Right ventricle myocardium superior (tissue), 1 donor: ENCODE measurements around the gene PLD1. TPM values are rescaled to one million over a fixed set of nuclear protein-coding genes. Genes with fewer than 3 reads are reported as not detected.

Experiments
- ATAC-seq: fragments of 200-7000 bp; cut with Tn5 transposase; one replicate; pipeline ENCODE4 v1.9.1; 2020; ENCODE audit warnings: mild to moderate bottlenecking; ENCODE audit not compliant: poor library complexity
- DNase-seq: peaks from one replicate; pipeline ENCODE4 v3.0.0-alpha.2; 2020
- intact Hi-C: fragments of 100-400 bp; cut with DNase I; formaldehyde crosslinking; loops from one replicate; pipeline ENCODE4 v1.11.2; 2022
- total RNA-seq: library from RNA; stranded (reverse); fragmentation: NEBNext Ultra II Directional; extraction: Animal tissue kit (Norgen Biotek cat#: 25700); gene quantifications from one replicate; pipeline ENCODE4 v1.2.1, GENCODE V29; 2021
- donor health status: DM: no; HTN: yes; CAD: no; lungs with severe emphysema.

PLD1 gene
- total RNA-seq, 1 donor from 2014 or later: 64.3 TPM

DNA sequence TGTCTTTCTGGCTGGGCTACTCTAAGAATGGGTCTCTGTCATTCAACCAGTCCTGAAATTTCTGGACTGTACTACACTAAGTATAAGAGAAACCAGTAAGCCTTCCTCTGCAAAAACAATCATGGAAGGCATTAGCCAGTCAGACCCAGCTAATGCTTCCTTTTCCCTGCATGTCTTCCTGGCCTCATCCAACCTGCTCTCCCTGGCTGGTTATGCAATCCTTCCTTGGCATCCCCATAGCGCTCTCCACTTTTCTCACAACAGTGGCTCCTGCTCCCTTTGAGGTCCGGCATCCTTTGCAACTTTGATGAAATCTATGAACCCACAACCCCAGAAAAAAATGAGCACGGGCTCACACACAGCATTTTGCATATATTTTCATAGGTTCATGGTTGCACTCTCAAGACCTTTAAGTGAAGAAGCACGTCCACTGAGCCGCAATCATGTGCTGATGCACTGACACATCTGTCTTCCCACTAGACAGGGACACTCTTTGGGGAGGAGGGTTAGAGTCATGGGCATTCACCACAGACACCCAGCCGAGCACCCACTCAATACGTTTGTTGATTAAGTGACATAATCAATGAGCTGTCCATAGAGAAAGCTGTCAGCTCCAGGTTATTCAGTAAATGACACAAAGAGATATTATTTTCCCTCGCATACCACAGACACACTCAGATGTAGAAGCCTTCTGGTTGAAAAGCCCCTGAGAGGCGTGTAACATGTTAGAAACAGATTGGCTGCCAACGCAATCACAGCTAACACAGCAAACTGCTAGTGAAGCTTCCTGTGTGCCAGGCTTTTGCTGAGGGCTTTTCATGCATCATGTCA is 66.7 kb downstream of the PLD1 start:
- DNase-seq: no peak
- intact Hi-C loops: no loop called here
- ATAC-seq: peak; percentile 4

DNA sequence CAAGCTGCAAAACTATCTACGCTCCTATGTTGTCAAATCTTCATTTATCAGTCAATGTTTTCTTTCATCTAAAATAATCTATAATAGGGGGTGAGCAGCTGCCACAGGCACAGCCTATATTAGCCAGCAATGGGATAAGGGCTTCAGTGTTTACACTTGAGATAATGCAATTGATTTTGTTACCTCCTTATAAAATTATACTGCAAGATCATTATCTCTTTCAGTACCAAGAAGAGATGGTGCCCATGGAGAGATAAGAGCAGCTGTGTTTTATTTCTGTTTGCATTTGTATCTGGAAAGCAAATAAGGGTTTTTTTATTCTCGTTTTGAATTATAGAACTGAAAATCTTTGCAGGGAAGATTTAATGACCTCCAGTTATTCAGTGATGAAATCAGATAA is 68.9 kb downstream of the PLD1 start:
- ATAC-seq (no peak), DNase-seq (no peak)
- intact Hi-C loops: no loop called here

DNA sequence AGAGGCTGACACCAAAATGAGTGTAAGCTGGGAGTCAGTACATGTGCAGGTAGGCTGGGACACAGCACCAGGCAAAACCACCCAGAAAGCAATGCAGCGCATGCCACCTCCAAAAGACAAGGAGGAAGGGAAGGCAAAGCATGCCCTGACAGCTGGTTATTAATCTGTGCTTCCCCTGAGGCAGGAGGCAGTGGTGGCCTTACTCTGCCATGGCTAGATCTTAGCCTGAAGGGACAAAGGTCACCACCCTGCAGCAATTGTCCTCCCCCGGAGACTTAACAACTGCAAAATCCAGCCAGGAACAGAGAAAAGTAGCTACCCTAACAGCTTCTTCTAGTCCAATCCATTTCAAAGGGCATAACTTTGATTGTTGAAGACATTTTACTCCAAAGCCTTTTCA is 73.7 kb downstream of the PLD1 start:
- no peak for ATAC-seq
- intact Hi-C loops: no loop called here

DNA sequence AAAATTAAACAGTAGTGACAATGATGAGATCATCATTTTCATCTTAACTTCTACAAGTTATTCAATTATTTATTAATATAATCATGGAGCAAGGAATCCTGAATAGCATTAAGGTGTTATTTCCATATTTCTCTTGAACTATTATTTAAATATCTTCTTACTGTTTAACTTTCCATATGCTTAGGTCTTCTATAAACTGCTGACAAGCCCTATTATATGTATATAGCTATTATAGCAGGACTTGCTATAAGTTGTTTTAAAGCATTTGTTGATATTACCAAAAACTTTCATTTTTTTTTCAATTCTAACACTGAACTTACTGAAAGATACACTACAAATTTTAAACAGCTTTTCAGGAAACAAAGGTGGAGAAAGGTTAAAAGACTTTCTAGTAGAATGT is 76.7 kb downstream of the PLD1 start:
- DNase-seq (no peak), ATAC-seq (no peak)
- intact Hi-C loops: no loop called here

More for the DNA sequence above, 73.7 kb downstream of the PLD1 start:
- no peak for DNase-seq

DNA sequence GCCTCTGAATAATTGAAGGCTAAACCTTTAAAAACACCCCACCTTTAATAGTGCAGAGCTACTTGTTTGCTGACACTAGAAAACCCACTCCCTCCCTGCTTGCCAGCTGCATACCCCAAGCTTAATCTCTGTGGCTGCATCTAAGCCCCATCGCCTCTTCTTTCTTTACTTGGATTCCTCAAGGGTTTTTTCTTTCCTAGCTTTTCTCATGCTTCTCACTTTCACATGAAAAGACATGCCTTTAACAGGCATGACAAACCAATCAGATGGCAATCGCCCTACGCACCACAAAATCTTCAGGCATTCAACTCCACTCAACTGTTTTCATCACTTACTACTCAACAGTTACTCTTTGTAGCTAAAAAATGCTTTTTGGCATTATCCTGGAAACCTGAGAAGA is 77.5 kb downstream of the PLD1 start:
- no peak for DNase-seq
- ATAC-seq: no peak
- intact Hi-C loops: no loop called here

DNA sequence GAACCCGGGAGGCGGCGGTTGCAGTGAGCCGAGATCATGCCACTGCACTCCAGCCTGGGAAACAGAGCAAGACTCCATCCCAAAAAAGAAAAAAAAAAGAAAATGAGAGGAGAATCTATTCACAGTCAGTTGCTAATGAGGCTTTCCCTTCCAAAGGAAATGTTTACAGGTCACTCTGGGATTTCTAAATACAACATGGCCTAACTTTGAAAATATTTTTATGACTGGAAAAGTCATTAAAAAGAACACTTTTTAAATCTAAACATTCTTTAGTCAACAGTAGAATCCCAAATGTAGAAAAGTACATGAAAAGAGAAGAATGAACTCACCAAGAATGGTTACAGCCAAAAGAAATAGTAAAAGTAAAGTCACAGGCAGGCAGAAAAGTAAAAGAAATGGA is 78.6 kb downstream of the PLD1 start:
- intact Hi-C loops: no loop called here
- DNase-seq (no peak), ATAC-seq (no peak)

DNA sequence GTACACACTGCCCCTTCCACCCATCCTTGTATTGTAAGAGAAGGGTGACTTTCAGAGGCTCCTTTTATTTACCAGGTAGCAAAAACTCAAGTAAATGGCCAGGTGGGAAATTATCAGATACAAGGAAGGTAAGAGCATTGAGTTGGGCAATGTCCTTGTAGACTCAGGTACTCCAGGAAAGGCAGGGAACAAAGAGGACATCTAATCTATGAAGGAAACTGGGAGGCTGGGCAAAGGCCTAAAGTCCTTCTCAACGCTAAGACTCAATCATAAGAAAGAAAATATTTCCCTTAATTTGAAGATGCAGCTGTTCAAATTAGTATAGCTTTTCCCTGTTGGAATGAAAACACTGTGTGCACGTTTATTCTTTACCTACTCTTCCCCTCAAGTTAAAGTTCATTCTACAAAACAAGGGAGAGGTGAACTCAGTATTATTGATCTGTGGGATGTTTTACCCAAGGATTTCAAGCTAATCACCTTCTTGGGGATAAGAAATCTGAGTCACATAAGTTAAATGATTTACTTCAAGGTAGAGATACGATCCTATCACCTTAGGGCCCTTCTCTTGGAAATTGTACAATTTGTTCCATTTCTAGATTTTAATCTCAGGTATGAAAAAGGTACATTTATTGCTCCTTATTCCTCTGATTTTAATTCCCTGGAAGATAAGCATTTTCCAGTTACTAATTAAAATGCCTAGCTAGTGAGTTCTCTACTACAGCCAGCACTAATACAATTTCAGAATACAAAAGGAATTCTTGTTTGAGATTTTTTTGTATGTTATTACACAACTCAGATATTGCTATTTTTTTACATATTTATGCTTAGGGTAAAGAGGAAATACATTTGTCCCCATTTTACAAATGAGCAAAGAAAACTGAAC is 80.6 kb downstream of the PLD1 start:
- no peak for ATAC-seq
- DNase-seq: no peak
- intact Hi-C loops: no loop called here

DNA sequence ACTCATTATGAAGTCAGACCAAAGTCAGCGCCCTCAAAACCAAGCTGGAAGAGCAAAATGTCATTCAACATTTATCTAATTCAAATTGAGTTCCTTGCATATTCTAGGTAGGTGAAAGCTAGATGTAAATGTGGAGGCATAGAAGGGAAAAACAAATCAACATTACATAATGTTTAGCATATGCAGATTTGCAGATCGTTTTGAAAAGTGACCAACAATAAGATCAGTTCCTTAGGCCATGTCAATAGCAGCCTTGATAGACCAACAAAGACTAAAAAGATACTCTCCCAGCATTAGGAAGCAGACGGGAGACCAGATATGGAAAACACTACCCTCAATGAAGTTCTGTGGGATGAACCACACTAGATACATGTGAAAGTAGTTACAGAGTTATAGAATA is 83.0 kb downstream of the PLD1 start:
- ATAC-seq: no peak
- DNase-seq: no peak
- intact Hi-C loops: no loop called here

DNA sequence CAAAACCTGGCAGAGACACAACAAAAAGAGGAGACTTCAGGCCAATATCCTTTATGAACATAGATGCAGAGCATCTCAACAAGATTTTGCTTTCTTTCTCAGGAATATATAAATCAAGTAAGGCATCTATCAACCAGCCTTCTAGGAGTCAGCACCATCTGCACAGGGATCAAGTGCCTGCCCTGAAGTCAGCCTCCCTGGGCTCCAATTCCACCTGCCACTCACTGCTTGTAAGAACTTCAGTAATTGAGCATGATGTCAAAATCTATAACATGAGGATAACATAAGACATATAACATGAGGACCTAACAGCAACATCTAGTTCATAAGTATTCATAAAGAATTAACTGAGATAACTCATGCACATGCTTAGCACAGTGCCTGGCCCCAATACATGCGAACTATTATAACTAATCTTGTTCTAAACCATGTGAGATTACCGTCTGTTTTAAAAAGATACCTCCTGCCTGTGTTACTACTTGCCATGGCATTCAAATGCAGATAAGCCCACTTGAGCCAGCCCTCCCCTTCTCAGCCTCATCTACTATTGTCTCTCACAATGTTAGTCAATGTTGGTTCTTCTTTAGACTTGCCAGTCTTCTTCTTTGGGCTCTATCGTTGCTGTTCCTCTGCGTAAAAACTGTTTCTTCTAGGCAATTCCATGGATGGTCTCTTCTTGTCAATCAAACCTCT is 91.6 kb downstream of the PLD1 start:
- DNase-seq: no peak
- intact Hi-C loops: no loop called here
- ATAC-seq: no peak

DNA sequence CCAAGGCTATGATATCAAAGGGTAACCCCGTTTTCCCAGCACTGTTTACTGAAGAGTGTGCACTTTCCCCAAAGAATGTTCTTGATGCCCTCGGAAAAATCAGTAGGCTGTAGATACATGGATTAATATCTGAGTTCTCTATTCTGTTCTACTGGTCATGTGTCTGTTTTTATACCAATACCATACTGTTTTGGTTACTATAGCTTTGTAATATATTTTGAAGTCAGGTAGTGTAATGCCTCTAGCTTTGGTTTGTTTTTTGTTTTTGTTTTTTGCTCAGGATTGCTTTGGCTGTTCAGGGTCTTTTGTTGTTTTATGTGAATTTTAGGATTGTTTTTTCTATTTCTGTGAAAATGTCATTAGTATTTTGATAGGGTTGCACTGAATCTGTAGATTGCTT is 95.1 kb downstream of the PLD1 start:
- DNase-seq: no peak
- intact Hi-C loops: no loop called here
- no peak for ATAC-seq

DNA sequence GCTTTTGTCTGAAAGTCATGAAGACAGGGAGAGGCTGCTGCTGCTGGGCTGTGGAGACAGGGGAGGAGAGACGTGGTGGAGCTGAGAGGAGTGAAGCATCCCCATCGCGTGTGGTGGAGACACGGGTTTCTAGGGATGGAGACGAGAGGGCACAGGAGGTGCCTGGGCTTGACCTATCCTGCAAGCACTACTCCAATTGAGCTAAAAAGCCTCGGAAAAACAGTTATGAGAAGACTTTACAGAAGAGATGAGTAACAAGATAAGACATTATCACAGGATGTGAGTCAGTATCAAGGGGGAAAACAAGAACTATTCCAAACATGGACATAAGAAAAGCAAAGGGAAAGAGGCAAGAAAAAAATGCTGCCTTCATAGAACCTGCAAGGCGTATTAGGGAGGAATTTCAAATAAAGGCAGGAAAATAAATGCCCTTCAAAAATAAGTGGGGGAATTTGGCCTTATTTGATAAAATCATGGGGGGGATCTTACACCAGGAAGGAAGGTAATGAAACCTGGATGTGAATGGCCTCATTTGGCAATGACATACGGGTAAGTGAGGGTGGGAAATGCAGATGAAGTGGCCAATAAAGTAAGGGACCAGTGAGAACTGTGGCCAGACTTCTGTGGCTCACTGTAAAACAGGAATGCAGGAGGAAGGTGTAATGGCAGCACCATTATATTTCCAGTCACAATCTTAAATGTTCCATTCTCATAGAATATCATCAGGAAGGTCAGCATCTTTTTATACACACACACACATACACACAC is 97.9 kb downstream of the PLD1 start:
- intact Hi-C loops: no loop called here
- ATAC-seq (peak; percentile 39), DNase-seq (no peak)

DNA sequence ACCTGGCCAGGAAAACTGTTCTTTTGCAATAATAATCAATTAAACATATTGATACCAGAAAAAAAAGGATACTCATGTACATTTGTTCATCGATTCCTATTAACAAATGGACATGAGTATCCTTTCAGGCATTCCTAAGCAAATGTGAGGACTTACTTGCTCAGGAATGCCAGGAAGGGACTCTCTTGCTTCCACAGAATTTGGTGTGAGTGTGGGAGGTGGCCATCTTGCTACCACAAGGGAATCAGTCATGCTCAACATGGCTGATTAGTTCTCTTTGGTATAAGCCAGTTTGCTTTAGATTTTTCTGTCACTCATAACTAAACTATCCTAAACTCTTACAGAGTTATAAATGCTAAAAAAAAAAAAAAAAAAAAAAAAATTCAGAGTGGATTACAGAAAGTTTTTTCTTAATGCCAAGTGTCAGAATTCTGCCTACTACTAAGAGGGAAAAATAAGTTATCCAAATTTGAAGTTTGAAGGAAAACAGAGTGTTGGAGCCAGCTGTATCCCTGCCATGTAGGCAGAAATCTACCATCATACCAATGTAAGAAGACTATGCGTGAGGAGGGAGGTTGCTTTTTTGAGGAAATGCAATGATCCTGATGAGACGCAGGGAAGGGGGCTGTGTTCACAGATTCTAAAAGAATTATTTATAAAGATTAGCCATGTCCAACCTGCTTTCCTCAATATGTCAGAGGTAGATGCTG is 98.7 kb downstream of the PLD1 start:
- DNase-seq (no peak), ATAC-seq (no peak)
- intact Hi-C loops: no loop called here

DNA sequence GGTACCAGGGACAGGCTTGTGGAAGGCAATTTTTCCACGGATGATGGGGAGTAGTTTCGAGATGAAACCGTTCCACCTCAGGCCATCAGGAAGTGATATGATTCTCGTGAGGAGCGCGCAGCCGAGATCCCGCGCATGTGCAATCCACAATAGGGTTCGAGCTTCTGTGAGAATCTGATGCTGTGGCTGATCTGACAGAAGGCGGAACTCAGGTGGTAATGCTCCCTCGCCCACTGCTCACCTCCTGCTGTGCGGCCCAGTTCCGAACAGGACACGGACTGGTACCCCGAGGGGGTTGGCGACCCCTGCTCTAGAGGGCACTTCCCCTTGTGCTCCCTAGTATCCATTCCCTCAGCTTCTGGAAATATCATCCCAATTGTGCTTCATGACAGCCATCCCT is 99.9 kb downstream of the PLD1 start:
- ATAC-seq (no peak), DNase-seq (no peak)
- intact Hi-C loops: no loop called here

DNA sequence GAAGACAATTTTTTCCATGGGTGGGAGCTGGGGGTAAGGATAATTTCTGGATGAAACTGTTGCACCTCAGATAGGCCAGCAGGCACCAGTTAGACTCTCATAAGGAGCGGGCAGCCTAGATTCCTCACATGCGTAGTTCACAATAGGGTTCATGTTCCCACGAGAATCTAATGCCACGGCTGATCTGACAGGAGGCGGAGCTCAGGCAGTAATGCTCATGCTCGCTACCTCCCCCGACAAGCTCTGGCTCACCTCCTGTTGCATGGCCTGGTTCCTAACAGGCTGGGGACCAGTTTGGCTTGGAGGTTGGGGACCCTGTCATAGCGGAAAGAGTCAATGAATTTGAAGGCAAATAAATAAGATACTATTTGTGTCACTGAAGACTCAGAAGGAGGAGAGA is 105.5 kb downstream of the PLD1 start:
- intact Hi-C loops: loop anchor here (10.0 kb wide), 1 partner anchor 70 kb away; no protein-coding TSS in a partner anchor
- no peak for DNase-seq
- no peak for ATAC-seq

DNA sequence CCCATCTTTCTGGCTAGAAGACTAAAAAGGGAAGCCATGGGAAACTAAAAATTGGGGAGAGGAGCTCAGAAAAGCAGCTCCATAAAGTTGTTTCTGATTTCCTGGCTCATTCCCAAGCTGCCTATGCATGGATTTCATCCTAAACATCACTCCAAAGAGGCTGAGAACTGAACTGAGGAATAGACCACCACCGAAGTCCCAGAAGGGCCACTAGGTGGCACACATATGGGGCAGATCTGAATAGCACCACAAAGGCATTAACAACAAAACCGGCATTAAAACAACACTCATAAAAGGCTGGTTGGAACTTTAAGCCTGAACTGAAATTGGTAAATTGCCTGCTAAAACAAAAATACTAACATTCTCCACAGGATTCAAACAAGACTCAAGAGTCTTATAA is 106.3 kb downstream of the PLD1 start:
- ATAC-seq (no peak), DNase-seq (no peak)
- intact Hi-C loops: loop anchor here (10.0 kb wide), 1 partner anchor 71 kb away; no protein-coding TSS in a partner anchor

DNA sequence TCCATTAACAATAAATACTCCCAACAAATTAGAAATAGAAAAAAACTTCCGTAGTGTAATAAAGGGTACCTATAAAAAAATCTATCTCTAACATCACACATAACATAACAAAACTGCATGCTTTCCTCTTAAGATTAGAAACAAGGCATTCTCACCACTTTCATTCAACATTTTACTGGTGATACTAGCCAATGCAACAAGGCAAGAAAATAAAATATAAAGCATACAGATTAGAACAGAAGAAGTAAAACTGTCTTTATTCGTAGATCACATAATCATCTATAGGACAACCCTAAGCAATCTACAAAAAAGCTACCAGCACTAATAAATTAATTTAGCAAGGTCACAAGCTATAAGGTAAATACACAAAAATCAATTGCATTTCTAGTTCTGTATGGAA is 107.1 kb downstream of the PLD1 start:
- intact Hi-C loops: loop anchor here (10.0 kb wide), 1 partner anchor 72 kb away; no protein-coding TSS in a partner anchor
- ATAC-seq (no peak), DNase-seq (no peak)

DNA sequence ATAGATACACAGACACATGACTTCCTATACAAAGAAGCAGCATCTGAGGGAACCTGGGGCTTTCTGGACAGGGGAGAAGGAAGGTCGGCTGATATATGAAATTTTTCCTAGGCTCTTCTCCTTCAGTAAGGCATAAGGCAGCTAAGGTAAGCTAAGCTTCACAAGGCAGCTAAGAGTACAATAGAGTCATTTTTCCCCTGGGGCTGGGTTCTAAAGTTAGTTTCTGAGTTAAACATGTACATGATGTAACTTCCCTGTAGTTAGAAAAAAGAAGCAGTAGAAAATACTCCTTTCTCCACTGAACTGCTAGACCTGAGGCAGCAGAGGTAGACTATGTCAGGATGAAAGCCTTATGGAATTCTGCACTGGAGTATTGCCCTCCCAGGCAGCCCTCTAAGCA is 109.6 kb downstream of the PLD1 start:
- ATAC-seq: no peak

DNA sequence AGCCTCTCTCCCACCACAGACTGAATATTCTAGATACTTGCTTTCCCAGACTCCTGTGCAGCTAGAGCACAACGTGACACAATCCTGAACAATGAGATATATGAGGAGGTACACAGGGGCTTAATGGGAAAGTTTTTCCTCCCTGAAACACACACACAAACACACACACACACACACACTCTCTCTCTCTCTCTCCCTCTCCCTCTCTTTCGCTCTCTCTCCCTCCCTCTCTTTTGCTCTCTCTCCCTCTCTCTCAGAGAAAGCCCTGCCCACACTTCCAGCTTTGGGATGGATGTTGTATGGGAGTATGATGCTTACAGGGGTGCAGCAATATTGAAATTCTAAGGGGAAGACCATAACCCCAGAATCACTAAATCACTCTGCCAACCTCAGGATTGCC is 110.1 kb downstream of the PLD1 start:
- DNase-seq: no peak
- no peak for ATAC-seq
- intact Hi-C loops: loop anchor here (10.0 kb wide), 1 partner anchor 75 kb away; no protein-coding TSS in a partner anchor

More for the DNA sequence above, 109.6 kb downstream of the PLD1 start:
- intact Hi-C loops: loop anchor here (10.0 kb wide), 1 partner anchor 74 kb away; no protein-coding TSS in a partner anchor
- DNase-seq: no peak
